Stimulated activated naive CD8-positive, alpha-beta T cell treated with anti-CD3 and anti-CD28 coated beads, Interleukin-15, Interleukin-2, amounts not matched to agents 100 ng/mL and 50 ng/mL, for 24 hours (primary cell): ENCODE data around the gene TMEM185B.

Experiments
- H3K27ac Mint-ChIP-seq: one replicate; pipeline ENCODE4 v1.8.0; 2021; ENCODE audit warnings: mild to moderate bottlenecking, mixed read lengths
- H3K27me3 Mint-ChIP-seq: one replicate; pipeline ENCODE4 v1.8.0; 2021; ENCODE audit warnings: mixed read lengths
- H3K36me3 Mint-ChIP-seq: one replicate; pipeline ENCODE4 v1.8.0; 2021; ENCODE audit warnings: low read depth, mixed read lengths
- H3K4me1 Mint-ChIP-seq: one replicate; pipeline ENCODE4 v1.8.0; 2021; ENCODE audit warnings: low read depth, mixed read lengths
- H3K4me3 Mint-ChIP-seq: one replicate; pipeline ENCODE4 v1.8.0; 2021; ENCODE audit warnings: mild to moderate bottlenecking, mixed read lengths
- H3K9me3 Mint-ChIP-seq: one replicate; pipeline ENCODE4 v1.8.0; 2021; ENCODE audit warnings: mixed read lengths

The TMEM185B gene

DNA sequence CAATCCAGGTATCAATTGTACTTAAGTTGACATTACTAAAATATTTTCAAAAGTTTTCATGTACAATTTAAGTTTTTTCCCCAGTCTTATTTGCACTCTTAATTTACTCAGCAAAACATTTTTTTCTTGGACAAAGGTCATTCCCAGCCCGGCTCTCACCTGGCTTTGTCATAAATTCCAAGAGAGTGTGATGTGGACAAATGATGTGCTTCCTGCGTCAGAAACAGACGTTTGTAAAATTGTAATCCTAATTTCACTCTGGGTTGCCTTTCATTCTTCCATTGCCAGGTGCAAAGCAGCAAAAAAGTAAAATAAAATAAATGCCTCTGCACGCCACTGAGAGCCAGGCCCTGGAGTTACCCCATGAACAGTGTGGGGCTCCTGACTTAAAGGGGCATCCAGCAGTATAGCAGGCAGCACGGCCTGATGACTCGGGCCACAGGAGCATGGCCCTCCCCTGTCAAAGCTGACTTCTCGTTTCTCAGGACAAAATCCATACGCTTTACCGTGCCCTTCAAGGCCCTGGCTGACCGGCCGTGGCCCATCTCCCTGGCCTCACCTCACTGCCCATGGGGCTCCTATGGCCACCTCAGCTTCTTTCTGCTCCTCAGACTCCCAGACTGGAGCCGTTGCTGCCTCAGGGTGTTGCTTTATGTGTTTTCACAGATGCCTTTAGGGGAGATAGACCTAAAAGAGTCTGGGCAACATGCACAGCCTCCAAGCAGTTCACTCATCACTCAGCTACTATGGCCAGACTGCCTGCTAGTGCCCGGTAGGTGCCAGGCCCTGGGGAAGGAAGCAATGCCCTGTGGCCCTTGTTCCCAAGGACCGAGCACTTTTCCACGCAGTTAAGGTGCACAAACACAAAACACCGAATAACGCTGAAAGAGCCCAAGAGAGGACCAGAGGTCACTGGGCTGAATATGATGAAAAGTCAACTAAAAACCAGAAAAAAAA, 7.6 kb upstream of the TMEM185B start:
- no peaks in the 10 kb centered on the region for H3K9me3 Mint-ChIP-seq
- H3K36me3 Mint-ChIP-seq: no peaks in the 10 kb centered on the region
- H3K27me3 Mint-ChIP-seq: no peaks in the 10 kb centered on the region
- H3K4me1 Mint-ChIP-seq: peaks cover 72% of the 10 kb centered on the region
- H3K27ac Mint-ChIP-seq: peak overlapping the region; percentile 97
- H3K4me3 Mint-ChIP-seq: peak overlapping the region; percentile 89

DNA sequence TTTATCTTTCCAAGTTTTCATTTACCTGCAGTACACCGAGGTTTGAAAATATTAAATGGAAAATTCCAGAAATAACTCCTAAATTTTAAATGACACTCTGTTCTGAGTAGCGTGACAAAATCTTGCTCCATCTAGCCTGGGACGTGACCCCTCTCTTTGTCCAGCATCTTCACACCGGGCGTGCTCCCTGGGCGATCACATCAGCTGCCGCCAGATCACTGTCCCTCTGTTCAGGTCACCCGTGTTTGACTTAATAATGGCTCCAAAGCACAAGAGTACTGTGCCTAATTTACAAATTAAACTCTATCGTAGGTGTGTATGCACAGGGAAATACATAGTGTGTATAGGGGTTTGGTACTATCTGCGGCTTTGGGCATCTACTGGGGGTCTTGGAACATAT, 6.1 kb upstream of the TMEM185B start:
- no peaks in the 10 kb centered on the region for H3K27me3 Mint-ChIP-seq
- no peak overlapping the region for H3K27ac Mint-ChIP-seq
- H3K4me3 Mint-ChIP-seq: no peak overlapping the region
- H3K9me3 Mint-ChIP-seq: no peaks in the 10 kb centered on the region
- H3K4me1 Mint-ChIP-seq: peaks cover 75% of the 10 kb centered on the region
- no peaks in the 10 kb centered on the region for H3K36me3 Mint-ChIP-seq

DNA sequence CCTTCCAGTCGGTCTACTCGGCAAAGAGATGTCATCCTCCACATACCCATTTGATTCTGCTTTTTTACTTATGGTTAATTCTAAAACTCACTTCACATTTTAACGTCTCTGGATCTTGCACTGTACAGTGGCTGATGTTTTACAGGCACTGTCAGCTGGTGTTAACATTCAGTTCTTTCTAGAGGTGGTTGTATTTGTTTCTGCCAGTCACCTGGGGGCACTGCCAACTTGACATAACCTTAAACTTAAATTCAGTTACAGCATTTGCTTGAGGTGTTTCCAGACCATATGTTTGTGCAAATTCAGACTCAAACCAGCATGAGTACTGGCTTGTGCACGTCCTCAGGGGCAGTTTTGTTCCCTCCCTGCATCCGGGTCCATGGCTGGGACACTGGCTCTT, 5.3 kb upstream of the TMEM185B start:
- Mint-ChIP-seq H3K4me3 (no peak overlapping the region), H3K4me1 (peaks cover 79% of the 10 kb centered on the region), H3K36me3 (no peaks in the 10 kb centered on the region), H3K27ac (no peak overlapping the region), H3K27me3 (no peaks in the 10 kb centered on the region), H3K9me3 (no peaks in the 10 kb centered on the region)

DNA sequence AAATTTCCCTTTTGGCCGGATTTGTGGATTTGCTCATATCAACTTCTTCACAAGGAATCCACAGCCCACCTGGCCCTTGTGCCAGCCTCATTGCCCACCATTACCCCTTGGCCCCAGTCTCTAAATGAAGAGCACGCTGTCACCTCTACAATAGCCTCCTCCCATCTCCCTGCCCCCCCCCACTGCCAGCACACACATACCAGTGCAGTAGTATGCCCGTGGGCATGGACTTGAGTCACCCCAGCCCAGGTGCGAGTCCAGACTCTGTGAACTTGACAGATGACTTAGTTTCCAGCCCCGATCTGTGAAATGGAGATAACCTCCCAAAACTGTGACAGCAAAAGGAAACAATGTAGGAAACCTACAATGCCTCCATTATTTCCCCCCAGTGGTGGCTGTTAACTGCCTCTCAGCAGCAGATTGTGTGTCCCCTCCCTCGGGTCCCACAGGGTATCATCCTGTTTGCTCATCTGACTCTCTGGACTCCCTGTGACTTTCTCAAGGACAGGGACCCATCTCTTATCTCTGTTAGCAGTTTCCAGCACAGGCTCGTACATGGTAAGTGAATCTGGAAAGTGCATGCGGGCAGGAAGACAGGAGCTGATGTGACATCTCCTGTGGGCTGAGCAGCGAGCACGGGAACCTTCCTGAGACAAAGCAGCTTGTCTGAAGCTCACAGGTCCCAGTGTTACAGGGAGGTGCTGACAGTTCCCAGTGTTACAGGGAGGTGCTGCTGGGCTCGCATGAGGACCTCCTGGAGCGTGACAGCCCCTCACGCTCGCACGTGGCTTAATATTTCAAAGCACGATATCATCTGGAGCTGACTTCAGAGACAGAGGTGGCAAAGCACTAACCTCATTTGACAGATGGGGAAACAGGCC, 4.2 kb upstream of the TMEM185B start:
- H3K9me3 Mint-ChIP-seq: no peaks in the 10 kb centered on the region
- no peak overlapping the region for H3K27ac Mint-ChIP-seq
- H3K4me1 Mint-ChIP-seq: peaks cover 71% of the 10 kb centered on the region
- no peaks in the 10 kb centered on the region for H3K27me3 Mint-ChIP-seq
- H3K4me3 Mint-ChIP-seq: no peak overlapping the region
- peaks cover 2% of the 10 kb centered on the region for H3K36me3 Mint-ChIP-seq

DNA sequence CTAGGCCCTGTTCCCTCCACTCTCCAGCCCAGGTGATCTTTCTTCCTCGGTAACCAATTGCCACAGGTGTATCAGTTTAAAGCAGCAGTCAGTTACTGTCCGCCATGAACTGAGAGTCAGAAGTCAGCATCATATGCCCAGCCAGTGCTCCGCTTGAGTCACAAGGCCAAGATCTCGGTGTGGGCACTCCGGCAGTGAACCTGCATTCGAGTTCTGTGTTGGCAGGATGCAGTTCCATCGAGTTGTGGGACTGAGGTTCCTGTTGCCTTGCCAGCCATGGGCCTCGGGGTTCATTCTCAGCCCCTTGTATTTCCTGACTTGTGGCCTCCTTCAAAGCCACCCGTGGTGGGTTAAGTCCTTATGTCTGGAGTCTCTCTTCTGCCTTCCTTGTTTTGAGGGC, 3.1 kb upstream of the TMEM185B start:
- Mint-ChIP-seq H3K4me1 (peaks cover 72% of the 10 kb centered on the region), H3K27me3 (no peaks in the 10 kb centered on the region), H3K27ac (no peak overlapping the region), H3K4me3 (no peak overlapping the region), H3K9me3 (no peaks in the 10 kb centered on the region), H3K36me3 (peaks cover 12% of the 10 kb centered on the region)

DNA sequence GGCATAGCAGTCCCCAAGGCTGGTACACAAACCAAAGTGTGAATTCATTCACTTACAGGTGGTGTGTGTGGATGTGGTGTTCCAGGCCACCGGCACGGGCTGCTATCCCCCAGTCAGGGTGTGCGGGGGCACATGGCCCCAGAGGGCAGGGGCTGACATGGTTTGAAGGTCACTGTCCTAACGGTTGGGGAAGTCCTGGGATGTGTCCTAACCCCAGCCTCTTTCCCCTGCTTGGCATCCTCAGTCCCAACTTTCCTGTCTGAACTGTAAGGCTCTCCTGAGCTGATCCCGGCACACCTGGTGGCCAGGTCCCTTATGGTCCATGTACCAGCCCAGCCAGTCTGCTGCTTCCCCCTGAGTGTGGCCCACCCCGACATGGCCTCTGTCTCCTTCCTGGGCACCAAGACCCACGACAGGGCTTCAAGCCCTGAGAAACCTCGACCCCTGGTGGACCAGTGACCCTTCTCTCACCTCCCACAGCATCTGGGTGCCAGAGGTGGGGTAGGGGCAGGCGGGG, 2.4 kb upstream of the TMEM185B start:
- Mint-ChIP-seq H3K36me3 (peaks cover 19% of the 10 kb centered on the region), H3K27me3 (no peaks in the 10 kb centered on the region), H3K27ac (no peak overlapping the region), H3K9me3 (no peaks in the 10 kb centered on the region), H3K4me3 (no peak overlapping the region), H3K4me1 (peaks cover 72% of the 10 kb centered on the region)

DNA sequence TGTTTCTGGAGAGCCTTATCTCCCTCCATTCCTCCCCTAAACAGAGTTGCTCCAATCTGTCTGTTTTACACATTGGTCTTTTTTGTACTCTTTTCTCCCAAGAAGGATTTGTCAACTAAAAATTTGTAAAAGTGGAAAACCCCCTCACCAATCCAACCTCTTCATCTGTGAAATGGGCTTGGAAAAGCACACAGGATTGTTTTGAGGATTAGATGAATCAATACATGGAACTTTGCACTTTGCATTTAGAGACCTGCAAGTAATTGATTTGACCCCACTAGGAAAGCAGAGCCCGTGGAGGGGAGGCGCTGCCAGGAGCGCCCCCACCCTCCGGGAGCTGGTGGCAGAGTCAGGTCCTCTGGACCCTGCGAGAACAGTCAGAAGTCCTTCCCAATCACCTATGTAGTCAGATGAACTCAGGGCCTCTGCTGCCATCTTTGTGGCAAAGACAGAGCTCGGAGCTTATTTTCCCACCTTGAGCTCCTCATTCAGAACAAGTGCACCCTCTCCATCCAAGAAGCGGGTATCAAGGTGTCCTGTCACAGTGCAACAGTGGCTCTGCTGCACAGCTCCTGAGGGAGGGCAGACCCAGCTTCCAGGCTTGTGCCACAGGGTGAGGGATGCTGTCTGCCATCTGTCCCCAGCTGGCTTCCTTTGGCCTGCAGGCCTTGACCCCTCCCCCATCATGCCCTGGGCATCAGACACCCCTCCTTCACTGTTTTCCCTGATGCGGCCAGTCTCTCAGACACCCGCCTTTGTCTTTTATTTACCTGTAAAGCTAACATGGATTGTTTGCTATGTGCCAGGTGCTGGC, 1.7 kb upstream of the TMEM185B start:
- peaks cover 70% of the 10 kb centered on the region for H3K4me1 Mint-ChIP-seq
- H3K27ac Mint-ChIP-seq: no peak overlapping the region

DNA sequence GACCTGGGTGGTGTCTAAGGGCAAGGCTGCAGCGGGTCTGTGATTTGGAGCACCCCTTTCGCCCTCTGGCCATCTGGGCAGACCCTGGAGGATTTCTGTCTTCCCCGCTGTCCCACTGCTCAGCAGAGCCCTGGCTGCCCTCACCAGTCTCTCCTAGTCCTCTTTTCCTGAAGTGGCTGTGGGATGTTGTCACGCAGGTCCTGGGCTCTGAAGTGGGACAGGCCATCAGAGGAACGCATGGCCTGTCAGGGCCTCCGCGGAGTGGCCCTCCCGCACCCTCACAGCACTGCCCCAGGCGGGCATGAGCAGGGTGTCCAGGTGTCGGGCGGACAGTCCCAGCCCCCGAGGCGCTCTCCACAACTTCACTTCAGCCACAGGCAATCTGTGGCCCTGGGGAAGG, 1.1 kb upstream of the TMEM185B start:
- Mint-ChIP-seq H3K27ac (no peak overlapping the region), H3K4me3 (peak overlapping the region; percentile 81), H3K36me3 (peaks cover 30% of the 10 kb centered on the region), H3K9me3 (no peaks in the 10 kb centered on the region), H3K4me1 (peaks cover 65% of the 10 kb centered on the region), H3K27me3 (no peaks in the 10 kb centered on the region)

More for the DNA sequence above, 1.7 kb upstream of the TMEM185B start:
- Mint-ChIP-seq H3K4me3 (peak overlapping the region; percentile 81), H3K36me3 (peaks cover 26% of the 10 kb centered on the region), H3K27me3 (no peaks in the 10 kb centered on the region), H3K9me3 (no peaks in the 10 kb centered on the region)

DNA sequence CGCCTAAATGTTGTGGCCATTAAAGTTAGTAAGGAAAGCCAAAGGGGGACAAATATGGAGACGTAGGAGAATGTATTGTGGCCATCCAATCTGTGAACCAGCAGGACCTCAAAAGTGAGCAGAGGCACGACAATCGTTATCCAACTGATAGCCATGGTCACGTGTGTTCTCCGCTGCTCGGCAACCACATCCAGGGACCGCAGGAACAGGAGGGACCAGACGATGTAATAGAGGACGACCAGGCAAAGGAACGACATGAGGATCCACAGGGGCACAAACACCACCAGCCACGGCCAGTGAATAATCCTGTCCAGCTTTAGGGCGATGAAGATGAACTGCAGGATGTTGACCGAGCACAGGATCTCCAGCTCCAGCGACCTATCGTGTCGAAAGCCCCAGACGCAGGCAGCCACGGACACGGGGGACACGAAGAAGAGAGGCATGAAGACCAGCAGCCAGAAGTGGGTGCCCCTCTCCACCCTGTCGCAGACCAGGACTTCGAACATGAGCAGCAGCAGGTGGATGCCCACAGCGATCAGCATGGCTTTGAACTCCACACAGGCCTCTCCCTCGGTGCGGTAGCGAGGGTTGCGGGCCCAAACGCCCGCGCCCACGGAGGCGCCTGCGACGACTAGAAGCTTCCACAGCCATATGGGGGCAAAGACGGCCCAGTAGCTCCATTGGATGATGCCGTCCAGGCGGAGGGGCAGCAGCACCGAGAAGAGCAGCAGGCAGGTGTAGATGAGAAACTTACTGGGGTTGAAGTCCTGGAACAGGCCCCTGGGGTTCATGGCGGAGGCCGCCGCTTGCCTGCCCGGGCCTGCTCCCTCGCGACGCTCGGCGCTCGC, 790 bp downstream of the TMEM185B start:
- Mint-ChIP-seq H3K9me3 (no peaks in the 10 kb centered on the region), H3K27me3 (no peaks in the 10 kb centered on the region), H3K36me3 (peaks cover 46% of the 10 kb centered on the region), H3K27ac (peak overlapping the region; percentile 90), H3K4me1 (peaks cover 50% of the 10 kb centered on the region), H3K4me3 (peak overlapping the region; percentile 83)

DNA sequence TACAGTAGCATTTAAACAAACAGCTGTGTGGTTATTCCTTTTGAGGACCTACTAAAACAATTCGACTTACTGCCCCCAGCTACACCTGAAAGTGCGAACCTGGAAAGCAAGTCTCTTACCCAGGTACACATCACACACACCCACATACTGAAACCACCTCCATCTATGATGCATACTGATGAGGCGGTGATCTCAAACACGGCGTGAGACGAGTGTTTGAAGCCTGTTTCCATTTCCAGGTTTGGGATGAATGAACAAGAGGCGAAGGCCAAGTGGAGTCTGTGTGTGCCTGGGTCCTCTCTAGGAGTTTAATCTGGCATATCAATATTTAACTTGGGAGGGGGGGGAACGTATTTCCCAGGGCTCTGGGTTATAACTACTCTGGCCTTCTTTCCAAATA, 1.6 kb downstream of the TMEM185B start:
- Mint-ChIP-seq H3K27me3 (no peaks in the 10 kb centered on the region), H3K4me3 (peak overlapping the region; percentile 83), H3K27ac (peak overlapping the region; percentile 76), H3K4me1 (peaks cover 43% of the 10 kb centered on the region), H3K36me3 (peaks cover 52% of the 10 kb centered on the region), H3K9me3 (peaks cover 2% of the 10 kb centered on the region)

DNA sequence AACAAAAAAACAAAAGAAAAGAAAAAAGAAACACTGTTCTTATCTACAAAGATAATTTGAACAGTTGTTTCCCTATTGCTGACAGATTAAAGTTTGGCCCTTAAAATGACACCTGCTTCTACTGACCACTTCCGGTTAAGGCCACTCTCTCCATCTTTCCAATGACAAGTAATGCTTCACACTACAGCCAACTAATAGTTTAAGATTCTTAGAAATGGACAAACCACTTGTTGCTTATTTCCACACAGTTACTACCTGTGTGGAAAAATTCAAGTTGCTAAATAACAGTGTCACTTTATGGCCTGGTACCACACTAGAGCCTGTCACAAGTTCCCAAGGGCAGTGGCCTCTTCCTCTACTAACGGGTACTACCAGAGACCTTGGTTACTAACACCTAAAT, 2.4 kb downstream of the TMEM185B start:
- peak overlapping the region; percentile 60 for H3K4me3 Mint-ChIP-seq
- peaks cover 42% of the 10 kb centered on the region for H3K4me1 Mint-ChIP-seq
- peaks cover 58% of the 10 kb centered on the region for H3K36me3 Mint-ChIP-seq
- H3K9me3 Mint-ChIP-seq: peaks cover 8% of the 10 kb centered on the region
- no peak overlapping the region for H3K27ac Mint-ChIP-seq
- H3K27me3 Mint-ChIP-seq: no peaks in the 10 kb centered on the region

DNA sequence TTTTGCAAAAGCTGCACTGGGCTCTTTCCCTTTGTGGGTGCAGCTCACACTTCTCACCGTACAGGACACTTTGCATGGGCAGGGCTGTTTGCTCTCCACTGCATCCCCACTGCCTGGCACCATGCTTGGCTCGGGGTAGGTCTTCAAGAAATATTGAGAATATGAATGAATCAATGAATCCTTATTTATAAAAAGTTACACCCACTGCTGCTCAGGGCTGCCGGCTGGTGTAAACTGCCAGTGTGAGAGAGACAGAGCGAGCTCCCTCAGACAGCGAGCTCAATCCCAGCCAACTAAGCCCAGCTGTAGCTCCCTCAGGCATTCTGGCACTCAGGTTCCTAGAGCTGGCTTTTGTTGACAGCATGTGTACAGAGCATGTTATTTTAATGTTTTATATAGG, 3.4 kb downstream of the TMEM185B start:
- Mint-ChIP-seq H3K4me1 (peaks cover 42% of the 10 kb centered on the region), H3K27ac (no peak overlapping the region), H3K9me3 (peaks cover 8% of the 10 kb centered on the region), H3K27me3 (no peaks in the 10 kb centered on the region), H3K36me3 (peaks cover 58% of the 10 kb centered on the region), H3K4me3 (no peak overlapping the region)

DNA sequence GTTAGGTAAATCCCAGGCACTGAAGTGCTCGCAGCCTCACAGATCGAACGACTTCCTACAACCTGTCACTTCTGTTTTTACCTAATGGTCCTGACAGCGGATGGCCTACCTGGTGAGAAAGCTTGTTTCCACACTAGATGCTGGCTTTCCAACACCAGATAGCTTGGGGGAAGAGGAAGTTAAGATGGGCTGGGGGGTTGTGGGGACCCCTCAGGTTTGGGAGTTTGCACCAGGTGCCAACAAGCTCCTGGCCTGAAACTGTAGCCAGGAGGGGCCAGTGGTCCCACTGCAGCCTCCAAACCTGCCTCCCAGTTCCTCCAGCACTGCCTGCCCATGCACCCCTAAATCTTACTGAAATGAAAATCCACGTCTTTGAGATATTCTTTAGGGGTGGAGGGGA, 3.9 kb downstream of the TMEM185B start:
- peaks cover 58% of the 10 kb centered on the region for H3K36me3 Mint-ChIP-seq
- peaks cover 8% of the 10 kb centered on the region for H3K9me3 Mint-ChIP-seq
- H3K4me3 Mint-ChIP-seq: no peak overlapping the region
- no peaks in the 10 kb centered on the region for H3K27me3 Mint-ChIP-seq
- H3K27ac Mint-ChIP-seq: no peak overlapping the region
- H3K4me1 Mint-ChIP-seq: peaks cover 37% of the 10 kb centered on the region
